ENCODE data around the gene MMEL1.

MMEL1 gene

DNA sequence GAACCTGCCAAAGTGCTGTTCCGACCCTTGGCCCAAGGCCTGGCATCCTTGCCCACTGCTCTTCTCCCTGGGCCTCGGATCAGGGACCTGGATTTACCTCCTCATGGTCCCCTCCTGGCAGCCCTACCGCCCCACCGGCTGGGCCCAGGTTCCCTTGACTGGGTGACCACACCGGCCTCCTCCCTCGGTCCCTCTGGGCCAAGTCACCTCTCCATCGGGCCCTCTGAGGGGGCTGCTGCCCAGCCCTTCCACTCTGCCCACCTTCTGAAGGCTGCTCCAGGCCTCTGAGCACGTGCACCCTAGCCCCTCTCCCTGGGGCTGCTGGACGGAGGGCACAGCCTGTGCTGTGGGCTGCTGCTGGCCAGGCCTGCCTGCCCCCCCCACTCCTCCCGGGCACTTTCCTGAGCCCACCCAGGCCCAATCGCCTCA, 9.3 kb upstream of the MMEL1 start:
- DNase-seq: no peak

DNA sequence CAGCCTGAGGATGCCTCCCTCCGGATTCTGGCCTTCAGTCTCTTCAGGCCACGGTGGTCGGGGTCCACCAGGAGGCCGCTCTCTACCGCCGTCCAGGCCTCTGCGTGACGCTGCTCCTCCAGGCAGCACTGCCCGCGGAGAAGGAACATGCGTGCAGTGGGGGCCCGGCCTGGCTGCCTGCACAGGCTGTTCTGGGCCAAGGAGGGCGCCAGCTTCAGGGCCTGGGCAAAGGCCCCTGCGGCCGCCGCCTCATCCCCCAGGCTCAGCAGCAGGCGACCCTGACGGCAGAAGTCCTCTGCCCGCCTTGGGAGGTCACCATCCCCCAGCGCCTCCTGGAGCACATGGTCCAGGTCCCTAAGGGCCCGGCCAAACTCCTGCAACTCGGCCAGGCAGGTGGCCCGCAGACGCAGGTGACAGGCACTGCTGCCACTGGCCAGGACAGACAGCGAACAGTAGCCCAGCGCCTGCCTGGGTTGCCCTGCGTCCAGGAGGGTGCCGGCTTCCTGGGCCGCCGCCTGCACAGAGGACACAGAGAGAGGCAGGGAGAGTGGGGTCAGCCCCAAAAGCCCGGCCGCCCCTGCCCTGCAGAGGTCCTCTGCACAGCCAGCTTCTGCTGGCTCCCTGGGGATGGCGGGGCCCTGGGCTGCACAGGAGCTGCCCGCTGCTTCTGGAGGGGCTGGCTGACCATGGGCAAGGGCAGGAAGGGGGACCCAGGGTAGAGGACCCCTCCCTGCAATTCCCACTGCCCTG, 8.7 kb upstream of the MMEL1 start:
- no peak for DNase-seq

DNA sequence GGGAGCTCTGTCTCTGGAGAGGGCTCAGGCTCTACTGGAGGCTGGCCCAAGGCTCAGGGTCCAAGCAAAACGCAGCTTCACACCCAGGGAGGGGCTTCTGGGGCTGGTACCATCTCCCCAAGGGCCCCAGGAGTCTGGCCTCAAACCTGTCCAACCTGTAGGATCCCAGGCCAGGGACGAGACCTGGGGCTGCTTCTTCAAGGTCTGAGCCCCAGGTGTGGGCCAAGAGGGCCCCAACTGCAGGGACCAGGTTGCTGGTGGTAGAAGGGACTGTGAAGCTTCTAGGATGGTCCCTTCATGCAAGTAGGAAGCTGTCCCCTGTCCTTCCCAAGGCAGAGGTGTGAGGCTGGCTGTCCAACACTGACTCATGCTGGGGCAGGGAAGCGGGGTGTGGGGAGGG, 7.8 kb upstream of the MMEL1 start:
- DNase-seq: no peak

DNA sequence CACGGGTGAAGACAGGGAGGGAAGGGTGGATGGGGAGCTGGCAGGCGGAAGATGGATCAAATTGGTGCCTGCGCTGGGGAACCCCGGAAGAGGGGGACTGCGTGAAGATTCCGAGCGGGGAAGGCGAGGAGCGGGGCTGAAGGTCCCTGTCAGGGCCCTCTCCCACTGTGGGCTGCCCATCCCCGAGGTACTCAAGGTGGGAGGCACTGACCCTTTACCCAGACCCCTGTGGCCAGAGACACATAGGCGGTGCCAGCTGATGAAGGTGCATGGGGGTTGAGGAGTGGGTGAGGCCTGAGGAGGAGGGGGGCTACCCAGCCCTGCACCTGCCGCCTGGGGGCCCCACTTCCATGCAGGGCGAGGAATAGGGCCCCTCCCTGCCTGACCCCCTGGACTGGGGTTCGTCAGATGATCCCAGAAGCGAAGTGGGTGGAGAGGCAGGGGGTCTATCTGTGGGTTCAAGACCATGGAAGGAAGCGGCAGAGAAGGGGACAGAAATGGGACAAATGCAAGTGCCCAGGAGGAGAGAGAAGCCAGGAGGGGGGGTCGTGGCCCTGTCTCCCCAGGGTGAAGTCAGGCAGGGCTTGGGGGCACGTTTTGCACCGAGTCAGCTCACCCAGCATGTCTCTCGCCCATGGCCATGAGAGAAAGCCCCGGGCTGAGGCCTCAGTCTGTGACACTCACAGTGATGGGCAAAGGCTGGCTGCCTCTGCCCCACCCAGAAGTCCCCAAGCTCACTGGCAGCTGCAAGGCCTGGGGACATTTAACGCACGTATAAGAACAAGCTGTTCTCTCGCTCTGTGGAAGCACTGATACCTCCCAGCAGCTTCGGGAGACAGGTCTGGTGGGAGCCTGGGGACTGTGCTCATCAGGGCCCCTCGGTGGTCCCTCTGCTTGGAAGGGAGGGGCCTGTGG, 7.0 kb upstream of the MMEL1 start:
- no peak for DNase-seq

DNA sequence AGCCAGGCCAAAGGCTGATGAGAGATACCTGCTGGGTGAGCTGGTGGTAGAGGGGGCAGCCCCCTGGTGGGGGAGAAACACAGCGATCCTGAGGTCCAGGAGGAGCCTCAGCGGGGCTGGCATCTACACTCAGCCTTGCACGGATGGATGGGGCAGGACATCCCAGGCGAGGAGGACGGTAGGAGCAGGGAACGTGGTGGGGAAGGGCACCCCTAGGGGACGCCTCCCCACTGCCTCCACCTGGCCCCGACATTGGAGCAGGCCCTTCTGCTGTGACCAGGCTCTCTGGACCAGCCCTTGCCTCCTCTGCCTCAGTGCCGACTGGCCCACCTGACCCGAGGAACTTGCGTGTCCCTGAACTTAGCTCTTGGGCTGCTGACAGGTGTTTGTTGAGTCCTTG, 6.4 kb upstream of the MMEL1 start:
- no peak for DNase-seq

DNA sequence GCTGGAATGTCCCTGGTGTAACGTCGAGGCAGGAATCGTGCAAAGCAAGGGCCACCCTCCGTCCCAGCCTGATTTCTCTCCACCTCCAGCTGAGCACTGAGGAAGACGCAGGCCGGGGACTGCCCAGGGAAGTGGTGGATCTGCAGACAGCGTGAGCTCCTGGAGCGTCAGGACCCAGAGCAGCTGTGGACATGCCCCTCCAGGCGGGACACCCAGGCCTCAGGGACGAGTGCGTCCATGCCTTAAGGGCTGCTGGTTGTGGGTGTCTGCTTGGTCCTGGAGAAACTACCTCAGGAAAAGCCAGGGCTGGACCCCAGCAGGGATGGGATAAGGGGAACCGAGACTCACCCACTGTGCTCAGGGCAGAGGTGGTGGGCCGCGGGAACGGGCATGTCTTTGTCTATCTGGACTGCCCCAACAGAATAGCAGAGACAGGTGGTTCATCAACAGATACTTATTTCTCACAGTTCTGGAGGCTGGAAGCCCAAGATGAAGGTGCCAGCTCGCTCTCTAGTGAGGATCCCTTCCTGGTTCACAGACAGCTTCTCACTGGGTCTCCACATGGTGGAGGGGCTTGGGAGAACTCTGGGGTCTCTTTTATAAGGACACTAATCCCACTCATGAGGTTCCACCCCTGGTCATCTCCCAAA, 5.8 kb upstream of the MMEL1 start:
- no peak for DNase-seq

DNA sequence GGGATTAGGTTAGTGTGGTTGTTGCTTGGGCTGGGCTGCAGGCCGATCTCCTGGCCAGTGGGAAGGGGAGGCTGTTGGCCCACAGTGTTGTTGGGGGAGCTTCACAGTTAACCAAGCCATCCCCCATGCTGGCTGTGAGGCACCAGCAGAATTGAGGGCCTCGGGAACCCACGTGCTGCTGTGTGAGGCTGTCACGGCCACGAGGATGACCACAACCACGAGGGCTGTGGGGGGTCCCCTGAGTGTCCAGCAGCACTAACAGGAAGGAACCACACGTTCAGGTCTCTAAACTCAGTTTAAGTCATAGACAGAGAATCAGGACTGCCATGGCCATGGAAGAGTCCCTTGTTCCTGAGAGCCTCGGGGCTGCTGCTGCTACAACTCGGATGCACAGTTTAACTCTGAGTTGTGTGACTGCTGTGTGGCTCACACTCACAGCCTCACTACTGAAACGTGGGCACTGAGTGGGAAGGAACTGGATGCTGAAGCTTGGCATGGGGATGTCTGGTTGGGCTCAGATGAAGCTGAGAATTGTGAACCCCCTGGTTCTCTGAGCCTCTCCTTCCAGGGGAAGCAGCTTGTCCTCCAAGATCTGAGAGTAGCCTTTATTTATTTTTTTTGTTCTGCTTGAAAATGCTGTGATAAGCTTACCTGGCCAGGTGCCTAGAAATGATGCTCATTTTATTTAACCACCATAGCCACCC, 4.8 kb upstream of the MMEL1 start:
- no peak for DNase-seq

DNA sequence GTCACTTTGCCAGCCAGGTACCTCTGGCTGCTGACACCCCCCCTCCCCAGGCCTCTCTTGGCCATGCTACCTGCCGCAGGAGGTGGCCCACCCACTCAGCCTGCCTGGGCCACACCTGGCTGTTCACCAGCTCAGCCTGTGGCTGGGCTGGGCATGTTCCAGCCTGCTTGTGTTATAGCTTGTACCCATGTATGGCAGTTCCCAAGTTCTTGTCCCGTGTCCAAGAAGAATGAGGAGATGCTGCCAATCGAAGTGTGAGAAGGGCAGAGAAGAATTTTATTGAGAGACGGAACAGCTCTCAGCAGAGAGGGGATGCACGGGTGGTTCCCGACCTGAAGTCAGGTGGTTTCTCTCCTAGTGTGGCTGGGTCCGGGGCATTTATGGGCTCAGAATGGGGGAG, 3.9 kb upstream of the MMEL1 start:
- DNase-seq: no peak

DNA sequence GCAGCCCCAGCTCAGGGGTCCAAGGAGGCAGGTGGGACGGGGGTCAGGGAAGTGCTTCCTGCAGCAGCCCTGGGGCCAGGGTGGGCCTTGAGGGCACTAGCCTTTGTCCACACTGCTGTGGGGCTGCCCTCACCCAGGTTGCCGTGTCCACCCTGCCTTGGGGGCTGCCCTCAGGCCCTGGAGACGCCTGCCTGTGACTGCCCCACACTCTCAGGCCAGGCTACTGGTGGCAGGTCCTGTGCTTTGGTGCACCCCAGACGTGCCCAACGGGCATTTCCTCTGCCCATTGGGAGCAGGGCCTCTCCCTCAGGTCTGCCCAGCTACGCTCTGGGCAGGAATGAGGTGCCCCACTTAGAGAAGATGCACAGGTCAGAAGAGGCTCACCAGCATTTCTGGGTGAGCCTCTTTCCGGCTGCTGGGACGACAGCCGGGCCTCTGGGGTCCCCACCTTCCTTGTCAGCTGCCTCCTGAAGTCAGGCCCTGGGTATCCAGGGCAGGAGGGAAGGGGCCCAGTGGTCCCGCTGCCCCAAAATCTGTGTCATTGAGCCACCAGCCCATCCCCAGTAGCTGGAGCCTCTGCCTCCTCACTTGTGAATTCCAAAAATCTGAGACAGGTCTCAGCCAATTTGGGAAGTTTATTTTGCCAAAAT, 2.7 kb upstream of the MMEL1 start:
- no peak for DNase-seq

DNA sequence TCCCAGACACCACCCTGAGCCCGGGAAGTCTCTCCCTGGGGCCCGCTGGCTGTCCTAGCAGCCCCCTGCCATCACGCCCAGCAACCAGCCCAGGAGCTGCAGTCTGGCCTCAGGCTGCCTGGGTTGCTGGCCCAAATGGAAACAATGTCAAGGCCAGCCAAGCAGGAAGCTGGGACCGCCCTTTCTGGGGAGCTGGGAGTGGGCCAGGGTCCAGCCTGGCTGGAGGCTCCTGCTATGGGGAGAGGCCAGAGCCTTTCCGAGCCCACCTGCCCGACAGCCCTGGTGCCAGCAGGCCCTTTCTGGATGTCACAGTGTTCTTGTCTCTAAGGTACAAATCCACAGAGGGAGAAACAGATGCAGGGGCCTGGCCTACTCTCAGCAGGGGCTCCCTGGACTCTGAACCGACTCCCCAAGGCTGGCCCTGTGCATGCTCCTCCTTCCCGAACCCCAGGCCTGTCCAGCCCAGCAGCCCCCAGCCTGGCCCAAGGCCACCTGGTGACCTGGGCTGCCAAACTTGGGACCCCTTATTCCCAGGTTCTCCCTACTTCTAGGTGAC, 1.2 kb upstream of the MMEL1 start:
- DNase-seq: no peak

DNA sequence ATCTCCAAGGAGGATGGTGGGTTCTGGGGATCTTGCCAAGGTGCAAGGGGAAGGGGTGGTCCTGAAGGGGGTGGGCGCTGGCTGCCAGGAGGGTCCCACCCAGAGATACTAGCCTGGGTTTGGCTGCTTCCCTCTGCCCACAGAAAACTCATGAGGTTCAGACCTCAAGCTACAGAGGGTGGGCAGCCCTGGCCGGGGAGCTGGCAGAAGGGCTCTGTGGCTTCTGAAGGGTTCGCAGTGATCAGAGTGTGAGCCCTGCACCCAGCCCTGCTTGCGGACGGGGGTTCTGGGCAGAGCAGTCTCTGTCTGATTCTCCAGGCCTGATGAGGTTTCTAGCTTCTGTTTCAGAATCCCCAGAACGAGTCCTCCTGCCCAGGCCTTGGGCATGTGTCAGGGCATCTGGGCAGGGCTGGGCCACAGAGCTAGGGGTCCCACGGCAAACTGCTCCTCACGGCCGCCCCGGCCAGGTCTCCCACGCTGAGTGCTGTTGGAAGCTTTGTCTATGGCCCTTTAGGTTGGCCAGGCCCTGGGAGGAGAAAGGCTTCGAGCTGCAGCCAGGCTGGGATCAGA, 635 bp upstream of the MMEL1 start:
- DNase-seq: no peak

DNA sequence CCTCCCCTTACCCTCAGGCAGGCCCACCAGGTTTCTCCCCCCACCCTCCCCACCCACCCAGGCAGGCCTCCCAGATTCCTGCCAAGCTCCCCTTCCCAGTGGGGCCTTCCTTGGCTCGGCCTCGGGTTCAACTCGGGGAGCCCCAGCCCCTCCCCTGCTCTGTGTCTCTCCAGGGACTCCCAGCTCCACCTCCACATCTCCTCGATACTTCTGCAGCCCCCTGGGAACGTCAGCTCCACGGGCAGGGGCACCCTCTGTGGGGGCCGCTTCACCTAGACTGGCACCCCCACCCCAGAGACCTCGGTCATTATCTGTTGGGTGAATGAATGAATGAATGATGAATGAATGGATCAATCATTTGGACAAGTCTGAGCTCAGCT, 775 bp downstream of the MMEL1 start:
- DNase-seq: no peak

DNA sequence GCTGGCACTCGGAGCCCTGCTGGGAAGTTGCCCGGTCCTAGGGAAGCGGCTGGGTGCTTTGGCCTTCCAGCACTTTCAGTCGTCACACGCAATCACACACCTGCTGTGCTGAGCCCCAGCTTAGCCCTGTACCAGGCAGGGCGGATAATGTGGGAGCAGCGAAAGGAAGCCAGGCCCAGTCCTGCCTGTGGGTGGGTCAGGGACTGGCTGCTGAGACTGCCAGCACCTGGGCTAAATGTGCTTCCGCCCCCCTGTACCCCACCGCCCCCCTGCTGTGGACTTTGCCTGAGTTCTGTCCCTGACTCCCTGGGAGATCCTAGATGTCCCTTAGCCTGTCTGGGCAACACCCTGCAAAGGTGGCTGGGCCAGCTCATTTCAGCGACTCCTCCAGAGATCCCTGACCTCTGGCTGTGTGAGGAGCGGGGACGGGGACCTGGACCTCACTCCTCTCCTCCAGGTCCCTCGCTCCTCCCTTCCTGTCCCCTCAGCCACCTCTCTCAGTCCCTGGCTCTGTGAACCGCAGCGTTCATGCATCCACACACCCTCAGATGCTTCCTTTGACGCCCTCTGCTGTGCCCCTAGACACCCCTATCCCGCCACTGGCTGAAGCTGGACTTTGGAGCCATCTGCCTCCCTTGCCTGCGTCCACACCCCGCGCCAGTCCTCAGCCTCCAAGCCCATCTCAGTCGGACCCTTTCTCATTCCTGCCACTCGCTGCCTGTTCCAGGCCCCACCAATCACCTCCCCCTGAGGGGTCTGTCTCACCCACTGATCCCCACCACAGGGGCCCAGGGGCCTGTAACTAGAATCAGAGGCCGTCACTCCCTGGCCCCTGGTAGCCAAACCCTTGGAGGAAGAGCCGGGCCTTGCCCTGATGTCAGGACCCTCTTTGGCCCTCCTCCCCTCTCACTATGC, 1.4 kb downstream of the MMEL1 start:
- no peak for DNase-seq

DNA sequence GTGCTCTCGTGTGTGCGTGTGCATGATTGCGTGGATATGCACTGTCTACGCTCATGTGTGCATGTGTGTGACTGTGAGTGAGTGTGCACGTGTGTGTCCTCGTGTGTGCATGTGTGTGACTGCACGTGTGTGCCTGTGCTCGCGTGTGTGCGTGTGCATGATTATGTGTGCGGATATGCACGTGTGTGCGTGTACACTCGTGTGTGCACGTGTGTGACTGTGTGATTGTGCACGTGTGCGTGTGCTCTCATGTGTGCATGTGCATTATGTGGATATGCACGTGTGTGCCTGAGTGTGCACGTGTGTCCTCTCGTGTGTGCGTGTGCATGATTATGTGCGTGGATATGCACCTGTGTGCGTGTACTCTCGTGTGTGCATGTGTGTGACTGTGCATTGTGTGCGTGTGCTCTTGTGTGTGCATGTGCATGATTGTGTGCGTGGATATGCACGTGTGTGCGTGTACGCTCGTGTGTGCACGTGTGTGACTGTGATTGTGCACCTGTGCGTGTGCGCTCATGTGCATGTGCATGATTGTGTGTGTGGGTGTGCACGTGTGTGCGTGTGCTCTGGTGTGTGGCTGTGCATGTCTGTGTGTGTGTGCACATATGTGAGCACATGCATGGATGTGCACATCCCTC, 2.2 kb downstream of the MMEL1 start:
- DNase-seq: no peak

DNA sequence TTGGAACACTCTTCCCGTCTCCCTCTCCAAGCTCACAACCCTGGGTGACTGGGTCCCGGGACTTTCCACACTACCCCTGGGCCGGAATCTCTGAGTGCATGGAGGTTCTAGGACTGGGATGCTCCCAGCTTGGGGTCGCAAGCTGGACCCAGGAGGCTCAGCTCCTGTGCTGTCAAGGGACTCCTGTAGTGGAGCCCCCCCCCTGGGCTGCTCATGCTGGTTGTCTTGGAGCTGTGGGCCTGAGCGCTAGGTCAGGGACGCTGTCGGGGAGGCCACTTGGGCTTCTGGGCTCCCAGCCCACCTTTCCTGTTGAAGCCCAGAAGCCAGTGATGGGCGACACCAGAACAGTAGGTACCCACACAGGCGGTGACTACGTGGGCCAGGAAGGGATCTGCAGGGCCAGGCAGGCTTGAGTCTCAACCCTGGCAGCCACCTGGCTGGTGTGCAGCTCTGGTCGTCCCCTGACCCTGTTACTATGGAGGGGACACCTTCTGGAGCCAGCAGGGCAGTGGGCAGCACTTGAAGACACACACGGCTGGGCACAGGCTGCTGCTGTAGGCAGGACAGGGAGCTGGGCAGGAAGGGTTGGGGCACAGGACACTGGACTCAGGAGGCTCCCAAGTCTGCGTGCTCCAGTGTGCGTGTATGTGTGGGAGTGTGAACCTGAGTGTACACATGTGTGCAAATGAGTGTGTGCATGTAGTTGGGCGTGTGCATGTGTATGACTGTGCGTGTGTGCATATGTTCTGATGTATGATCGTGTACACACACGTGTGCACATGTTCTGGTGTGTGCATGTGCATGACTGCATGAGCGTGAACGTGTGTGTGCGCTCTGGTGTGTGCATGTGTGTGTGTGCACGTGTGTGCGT, 3.0 kb downstream of the MMEL1 start:
- no peak for DNase-seq

DNA sequence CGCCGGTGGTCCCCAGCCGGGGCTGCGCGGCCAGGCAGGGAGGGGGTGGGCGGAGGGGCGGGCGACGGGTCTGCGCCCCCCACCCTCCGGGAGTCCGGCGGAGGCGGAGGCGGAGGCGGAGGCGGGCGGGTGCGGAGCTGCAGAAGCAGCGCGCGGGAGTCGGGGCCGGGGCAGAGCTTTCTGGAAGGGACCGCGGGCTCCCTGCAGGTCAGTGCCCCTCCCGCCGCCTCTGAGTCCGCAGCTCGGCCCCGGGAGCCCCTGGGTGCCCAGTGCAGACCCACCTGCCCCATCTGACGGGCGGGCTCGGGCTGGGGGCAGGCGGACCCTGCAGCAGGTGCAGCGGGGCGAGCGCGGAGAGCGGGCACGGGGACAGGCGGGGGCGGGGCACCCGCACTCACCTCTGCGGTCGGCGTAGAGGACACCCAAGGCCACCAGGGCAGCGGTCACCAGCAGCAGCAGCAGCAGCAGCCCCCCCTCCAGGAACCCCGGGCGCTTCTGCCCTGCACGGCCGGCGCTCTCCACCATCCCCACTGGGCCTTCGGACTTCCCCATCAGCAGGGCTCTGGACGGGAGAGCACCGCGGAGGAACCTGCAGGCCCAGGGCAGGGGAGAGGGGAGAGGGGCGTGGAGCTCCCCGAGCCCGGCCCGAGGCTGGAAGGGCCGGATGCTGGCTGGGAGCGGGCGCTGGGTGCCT, 3.7 kb downstream of the MMEL1 start:
- no peak for DNase-seq

DNA sequence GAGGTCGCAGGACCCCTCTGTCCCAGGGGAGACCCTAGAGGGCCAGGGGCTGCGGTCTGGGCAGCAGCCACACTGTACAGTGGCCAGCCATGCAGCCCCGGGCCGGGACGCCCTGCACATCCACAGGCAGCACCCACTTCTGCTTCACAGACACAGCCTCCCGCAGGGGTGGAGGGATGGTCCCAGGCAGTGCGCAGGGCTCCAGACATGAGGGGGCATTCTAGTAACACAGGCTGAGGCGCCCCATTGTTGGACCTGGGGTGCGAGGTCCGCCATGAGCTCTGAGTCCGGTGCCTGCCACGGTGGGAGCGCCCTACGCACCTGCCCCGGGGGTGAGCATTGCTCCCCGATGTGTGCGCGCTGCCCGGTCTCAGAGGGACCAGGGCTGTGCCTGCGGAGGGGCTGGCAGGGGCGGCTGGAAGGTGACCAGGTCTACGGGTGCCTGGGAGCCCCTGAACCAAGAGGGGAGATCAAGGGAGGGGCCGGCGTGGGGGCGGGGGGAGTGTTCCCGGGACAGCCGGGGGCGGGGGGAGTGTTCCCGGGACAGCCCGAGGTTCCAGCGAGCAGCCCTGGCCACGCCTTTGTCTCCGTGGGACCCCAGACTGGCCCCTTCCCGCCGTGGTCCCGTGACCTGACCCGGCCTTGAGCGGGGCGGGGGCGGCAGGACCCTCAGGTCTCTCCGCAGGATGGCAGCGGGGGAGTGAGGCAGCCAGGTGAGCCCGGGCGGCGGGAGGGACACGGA, 4.5 kb downstream of the MMEL1 start:
- no peak for DNase-seq

DNA sequence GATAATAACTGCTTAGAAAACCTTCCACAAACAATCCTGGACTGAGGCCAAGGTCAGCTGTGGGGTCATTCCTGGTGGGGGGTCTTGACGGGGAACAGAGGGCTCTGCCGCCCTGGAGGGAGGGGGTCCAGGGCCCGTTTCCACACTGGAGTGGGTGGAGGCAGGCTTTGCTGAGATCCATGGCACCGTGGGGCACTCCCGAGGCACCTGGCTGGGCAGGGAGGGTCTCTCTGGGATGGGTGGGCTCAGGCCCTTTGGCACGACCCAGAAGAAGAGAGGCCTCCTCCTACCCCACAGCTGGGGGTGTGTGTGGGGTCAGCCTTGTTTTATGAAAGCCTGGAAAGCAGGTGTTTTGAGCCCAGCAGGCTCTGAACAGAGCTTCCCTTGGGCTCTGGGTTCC, 5.1 kb downstream of the MMEL1 start:
- no peak for DNase-seq

All from NCI-H1417 treated with DMSO at 0.1 percent for 48 hours (cell line).